GM23338 (cell line): ENCODE data around the gene TSC22D1. TPM values are rescaled to one million over a fixed set of nuclear protein-coding genes. Genes with fewer than 3 reads are reported as not detected.
A peak's percentile ranks its signal among the peaks of the same experiment; 100 is the strongest.

Experiments used
- ATAC-seq: fragments of 200-7000 bp; cut with Tn5 transposase; 3 replicates; pipeline ENCODE4 v1.9.1; 2020
- DNase-seq: peaks from one replicate; pipeline ENCODE4 v3.0.0-alpha.2; 2015; ENCODE audit warnings: low spot score
- H2AFZ ChIP-seq: fragments of 200-600 bp; sonication (generic); 2 replicates; pipeline ENCODE4 v1.8.0; 2016; ENCODE audit warnings: antibody characterized with exemption, mild to moderate bottlenecking, moderate library complexity
- H3F3A ChIP-seq: fragments of 200-600 bp; sonication (generic); replicated peaks from 2 replicates; pipeline ENCODE4 v1.8.0; 2017; ENCODE audit warnings: antibody characterized with exemption, mixed run types, low read depth
- H3K27ac ChIP-seq: fragments of 200-600 bp; sonication (generic); 2 replicates; pipeline ENCODE4 v1.6.1; 2016; ENCODE audit warnings: low read depth
- H3K27me3 ChIP-seq: fragments of 200-600 bp; sonication (generic); 2 replicates; pipeline ENCODE4 v1.8.0; 2016; ENCODE audit warnings: mild to moderate bottlenecking, mixed run types, moderate library complexity; ENCODE audit not compliant: insufficient read depth
- H3K36me3 ChIP-seq: fragments of 200-600 bp; sonication (generic); 2 replicates; pipeline ENCODE4 v1.8.0; 2016; ENCODE audit warnings: mild to moderate bottlenecking; ENCODE audit not compliant: insufficient read depth
- H3K4me1 ChIP-seq: fragments of 200-600 bp; sonication (generic); 2 replicates; pipeline ENCODE4 v1.8.0; 2016; ENCODE audit warnings: mild to moderate bottlenecking, moderate library complexity; ENCODE audit not compliant: insufficient read depth
- H3K4me2 ChIP-seq: fragments of 200-600 bp; sonication (generic); 2 replicates; pipeline ENCODE4 v1.7.1; 2017; ENCODE audit warnings: mixed run types
- H3K4me3 ChIP-seq: fragments of 200-600 bp; sonication (generic); 2 replicates; pipeline ENCODE4 v1.6.1; 2016; ENCODE audit warnings: mixed run types
- H3K79me2 ChIP-seq: fragments of 200-600 bp; sonication (generic); replicated peaks from 2 replicates; pipeline ENCODE4 v1.8.0; 2017; ENCODE audit warnings: mild to moderate bottlenecking; ENCODE audit not compliant: insufficient read depth
- H3K9me2 ChIP-seq: fragments of 200-600 bp; sonication (generic); 2 replicates; pipeline ENCODE4 v1.8.0; 2017; ENCODE audit not compliant: insufficient read depth
- H4K20me1 ChIP-seq: fragments of 200-600 bp; sonication (generic); replicated peaks from 2 replicates; pipeline ENCODE4 v1.8.0; 2017; ENCODE audit warnings: mild to moderate bottlenecking; ENCODE audit not compliant: insufficient read depth
- H3K27ac Mint-ChIP-seq: 2 replicates; pipeline ENCODE4 v1.8.0; 2020; ENCODE audit warnings: inconsistent platforms, mild to moderate bottlenecking, moderate library complexity, mixed read lengths
- H3K27me3 Mint-ChIP-seq: 3 replicates; pipeline ENCODE4 v1.8.0; 2022; ENCODE audit warnings: low read depth, mild to moderate bottlenecking, moderate library complexity, mixed read lengths, inconsistent platforms; ENCODE audit not compliant: insufficient read depth, poor library complexity
- H3K36me3 Mint-ChIP-seq: 3 replicates; pipeline ENCODE4 v1.8.0; 2021; ENCODE audit warnings: low read depth, mild to moderate bottlenecking, inconsistent platforms, moderate library complexity, mixed read lengths
- H3K4me1 Mint-ChIP-seq: 3 replicates; pipeline ENCODE4 v1.8.0; 2020; ENCODE audit warnings: mild to moderate bottlenecking, inconsistent platforms, mixed read lengths
- H3K4me3 Mint-ChIP-seq: 3 replicates; pipeline ENCODE4 v1.8.0; 2021; ENCODE audit warnings: moderate library complexity, mild to moderate bottlenecking, inconsistent platforms, mixed read lengths
- H3K9me3 Mint-ChIP-seq: 3 replicates; pipeline ENCODE4 v1.8.0; 2020; ENCODE audit warnings: moderate library complexity, mild to moderate bottlenecking, inconsistent platforms, mixed read lengths
- CREB1 ChIP-seq: fragments of 250-450 bp; sonication (Bioruptor Pico); IDR thresholded peaks from 2 replicates; pipeline ENCODE4 v1.5.0; 2020; ENCODE audit warnings: low read depth, mild to moderate bottlenecking, moderate library complexity
- CTCF ChIP-seq, 2 experiments: fragments of 200-600 bp in 1 of 2; sonication (generic) in 1 of 2; conservative IDR thresholded peaks; 2 replicates each; pipeline versions ENCODE4 v1.5.1 to v1.6.1; 2016 to 2017; ENCODE audit warnings: antibody characterized with exemption in 2 of 2, low read depth in 2 of 2, mild to moderate bottlenecking in 2 of 2, moderate library complexity in 1 of 2
- EZH2 ChIP-seq: fragments of 200-600 bp; sonication (generic); IDR thresholded peaks from one replicate; pipeline ENCODE4 v1.8.0; 2017; ENCODE audit warnings: antibody characterized with exemption, mild to moderate bottlenecking, low read depth; ENCODE audit not compliant: unreplicated experiment
- EZH2phosphoT487 ChIP-seq: fragments of 200-600 bp; sonication (generic); IDR thresholded peaks from one replicate; pipeline ENCODE4 v1.8.1; 2018; ENCODE audit warnings: antibody characterized with exemption; ENCODE audit not compliant: unreplicated experiment
- JUNB ChIP-seq: IDR thresholded peaks from one replicate; pipeline ENCODE4 v1.6.1; 2016; ENCODE audit warnings: antibody characterized with exemption; ENCODE audit not compliant: unreplicated experiment
- NANOG ChIP-seq: IDR thresholded peaks from 2 replicates; pipeline ENCODE4 v1.6.1; 2016; ENCODE audit warnings: antibody characterized with exemption, borderline replicate concordance
- POLR2AphosphoS5 ChIP-seq: IDR thresholded peaks from 2 replicates; pipeline ENCODE4 v1.6.1; 2016; ENCODE audit warnings: antibody characterized with exemption, low read depth
- STAT1 ChIP-seq: IDR thresholded peaks from one replicate; pipeline ENCODE4 v1.6.1; 2016; ENCODE audit warnings: antibody characterized with exemption; ENCODE audit not compliant: unreplicated experiment
- ZNF114 ChIP-seq: fragments of 250-450 bp; sonication (Bioruptor Pico); IDR thresholded peaks from 2 replicates; pipeline ENCODE4 v1.5.0; 2020; ENCODE audit warnings: mild to moderate bottlenecking, moderate library complexity
- ZNF331 ChIP-seq: fragments of 250-450 bp; sonication (Bioruptor Pico); IDR thresholded peaks from 2 replicates; pipeline ENCODE4 v1.5.0; 2020; ENCODE audit warnings: low read depth, mild to moderate bottlenecking, moderate library complexity
- polyA plus RNA-seq: library from polyadenylated mRNA; unstranded; fragments of >200 nt; fragmentation: Nextera tagmentation; extraction: Ambion mirVana; gene quantifications from 2 replicates; pipeline ENCODE4 v1.2.1, GENCODE V29; 2016
- total RNA-seq: library from RNA; depleted of rRNA; stranded (reverse); fragments of >200 nt; shearing (Covaris generic); gene quantifications from 2 replicates; pipeline ENCODE4 v1.2.3, GENCODE V29; 2014
- TF ChIP-seq, protein P1 (sequence below): fragments of 250-450 bp; sonication (Bioruptor Pico); IDR thresholded peaks from 2 replicates; pipeline ENCODE4 v1.5.0; 2020; ENCODE audit warnings: mild to moderate bottlenecking, moderate library complexity
- TF ChIP-seq, protein P2 (sequence below): IDR thresholded peaks from 2 replicates; pipeline ENCODE4 v1.6.1; 2016; ENCODE audit warnings: antibody characterized with exemption

Gene TSC22D1
- total and polyA plus RNA-seq, 2 experiments from 2014 or later, result 58.5 to 114 TPM

GRCh38 chr13:44497801-44498200 lies 78.3 kb downstream of the TSC22D1 start:
- H2AFZ ChIP-seq, result no peak overlapping the region
- ATAC-seq (peak; percentile 28; the same call in 1 of the 3 replicates), DNase-seq (no peak)
- peaks cover 63% of the 10 kb centered on the region for H3K79me2 ChIP-seq
- no peaks in the 10 kb centered on the region for H3K36me3 ChIP-seq
- H3K27me3 ChIP-seq, result no peaks in the 10 kb centered on the region
- no peak overlapping the region for H3K27ac ChIP-seq
- peaks cover 2% of the 10 kb centered on the region; the same call in 1 of the 3 replicates for H3K36me3 Mint-ChIP-seq
- no peak overlapping the region for H3K4me3 ChIP-seq
- H3K4me2 ChIP-seq, result no peak overlapping the region
- peaks cover 5% of the 10 kb centered on the region; the same call in 1 of the 2 replicates for H4K20me1 ChIP-seq
- no peak overlapping the region for H3K4me3 Mint-ChIP-seq
- H3F3A ChIP-seq, result 0 out of 2 replicates have a peak, but pooled peaks cover 3% of the 10 kb centered on the region
- no peaks in the 10 kb centered on the region; the same call in 2 of the 3 replicates for H3K9me3 Mint-ChIP-seq
- peak overlapping the region; percentile 7; the same call in 1 of the 2 replicates for H3K27ac Mint-ChIP-seq
- H3K27me3 Mint-ChIP-seq, result no peaks in the 10 kb centered on the region
- no peaks in the 10 kb centered on the region for H3K9me2 ChIP-seq
- no peak for TF ChIP-seq EZH2phosphoT487
- no peak for TF ChIP-seq JUNB
- TF ChIP-seq, protein P1, sequence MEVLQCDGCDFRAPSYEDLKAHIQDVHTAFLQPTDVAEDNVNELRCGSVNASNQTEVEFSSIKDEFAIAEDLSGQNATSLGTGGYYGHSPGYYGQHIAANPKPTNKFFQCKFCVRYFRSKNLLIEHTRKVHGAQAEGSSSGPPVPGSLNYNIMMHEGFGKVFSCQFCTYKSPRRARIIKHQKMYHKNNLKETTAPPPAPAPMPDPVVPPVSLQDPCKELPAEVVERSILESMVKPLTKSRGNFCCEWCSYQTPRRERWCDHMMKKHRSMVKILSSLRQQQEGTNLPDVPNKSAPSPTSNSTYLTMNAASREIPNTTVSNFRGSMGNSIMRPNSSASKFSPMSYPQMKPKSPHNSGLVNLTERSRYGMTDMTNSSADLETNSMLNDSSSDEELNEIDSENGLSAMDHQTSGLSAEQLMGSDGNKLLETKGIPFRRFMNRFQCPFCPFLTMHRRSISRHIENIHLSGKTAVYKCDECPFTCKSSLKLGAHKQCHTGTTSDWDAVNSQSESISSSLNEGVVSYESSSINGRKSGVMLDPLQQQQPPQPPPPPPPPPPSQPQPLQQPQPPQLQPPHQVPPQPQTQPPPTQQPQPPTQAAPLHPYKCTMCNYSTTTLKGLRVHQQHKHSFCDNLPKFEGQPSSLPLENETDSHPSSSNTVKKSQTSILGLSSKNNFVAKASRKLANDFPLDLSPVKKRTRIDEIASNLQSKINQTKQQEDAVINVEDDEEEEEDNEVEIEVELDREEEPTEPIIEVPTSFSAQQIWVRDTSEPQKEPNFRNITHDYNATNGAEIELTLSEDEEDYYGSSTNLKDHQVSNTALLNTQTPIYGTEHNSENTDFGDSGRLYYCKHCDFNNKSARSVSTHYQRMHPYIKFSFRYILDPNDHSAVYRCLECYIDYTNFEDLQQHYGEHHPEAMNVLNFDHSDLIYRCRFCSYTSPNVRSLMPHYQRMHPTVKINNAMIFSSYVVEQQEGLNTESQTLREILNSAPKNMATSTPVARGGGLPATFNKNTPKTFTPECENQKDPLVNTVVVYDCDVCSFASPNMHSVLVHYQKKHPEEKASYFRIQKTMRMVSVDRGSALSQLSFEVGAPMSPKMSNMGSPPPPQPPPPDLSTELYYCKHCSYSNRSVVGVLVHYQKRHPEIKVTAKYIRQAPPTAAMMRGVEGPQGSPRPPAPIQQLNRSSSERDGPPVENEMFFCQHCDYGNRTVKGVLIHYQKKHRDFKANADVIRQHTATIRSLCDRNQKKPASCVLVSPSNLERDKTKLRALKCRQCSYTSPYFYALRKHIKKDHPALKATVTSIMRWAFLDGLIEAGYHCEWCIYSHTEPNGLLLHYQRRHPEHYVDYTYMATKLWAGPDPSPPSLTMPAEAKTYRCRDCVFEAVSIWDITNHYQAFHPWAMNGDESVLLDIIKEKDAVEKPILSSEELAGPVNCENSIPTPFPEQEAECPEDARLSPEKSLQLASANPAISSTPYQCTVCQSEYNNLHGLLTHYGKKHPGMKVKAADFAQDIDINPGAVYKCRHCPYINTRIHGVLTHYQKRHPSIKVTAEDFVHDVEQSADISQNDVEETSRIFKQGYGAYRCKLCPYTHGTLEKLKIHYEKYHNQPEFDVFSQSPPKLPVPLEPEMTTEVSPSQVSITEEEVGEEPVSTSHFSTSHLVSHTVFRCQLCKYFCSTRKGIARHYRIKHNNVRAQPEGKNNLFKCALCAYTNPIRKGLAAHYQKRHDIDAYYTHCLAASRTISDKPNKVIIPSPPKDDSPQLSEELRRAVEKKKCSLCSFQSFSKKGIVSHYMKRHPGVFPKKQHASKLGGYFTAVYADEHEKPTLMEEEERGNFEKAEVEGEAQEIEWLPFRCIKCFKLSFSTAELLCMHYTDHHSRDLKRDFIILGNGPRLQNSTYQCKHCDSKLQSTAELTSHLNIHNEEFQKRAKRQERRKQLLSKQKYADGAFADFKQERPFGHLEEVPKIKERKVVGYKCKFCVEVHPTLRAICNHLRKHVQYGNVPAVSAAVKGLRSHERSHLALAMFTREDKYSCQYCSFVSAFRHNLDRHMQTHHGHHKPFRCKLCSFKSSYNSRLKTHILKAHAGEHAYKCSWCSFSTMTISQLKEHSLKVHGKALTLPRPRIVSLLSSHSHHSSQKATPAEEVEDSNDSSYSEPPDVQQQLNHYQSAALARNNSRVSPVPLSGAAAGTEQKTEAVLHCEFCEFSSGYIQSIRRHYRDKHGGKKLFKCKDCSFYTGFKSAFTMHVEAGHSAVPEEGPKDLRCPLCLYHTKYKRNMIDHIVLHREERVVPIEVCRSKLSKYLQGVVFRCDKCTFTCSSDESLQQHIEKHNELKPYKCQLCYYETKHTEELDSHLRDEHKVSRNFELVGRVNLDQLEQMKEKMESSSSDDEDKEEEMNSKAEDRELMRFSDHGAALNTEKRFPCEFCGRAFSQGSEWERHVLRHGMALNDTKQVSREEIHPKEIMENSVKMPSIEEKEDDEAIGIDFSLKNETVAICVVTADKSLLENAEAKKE (CRISPR knock-in tag), result no peak
- no peak for TF ChIP-seq ZNF114 (CRISPR knock-in tag)
- TF ChIP-seq POLR2AphosphoS5, result no peak
- TF ChIP-seq STAT1, result no peak
- TF ChIP-seq, protein P2, sequence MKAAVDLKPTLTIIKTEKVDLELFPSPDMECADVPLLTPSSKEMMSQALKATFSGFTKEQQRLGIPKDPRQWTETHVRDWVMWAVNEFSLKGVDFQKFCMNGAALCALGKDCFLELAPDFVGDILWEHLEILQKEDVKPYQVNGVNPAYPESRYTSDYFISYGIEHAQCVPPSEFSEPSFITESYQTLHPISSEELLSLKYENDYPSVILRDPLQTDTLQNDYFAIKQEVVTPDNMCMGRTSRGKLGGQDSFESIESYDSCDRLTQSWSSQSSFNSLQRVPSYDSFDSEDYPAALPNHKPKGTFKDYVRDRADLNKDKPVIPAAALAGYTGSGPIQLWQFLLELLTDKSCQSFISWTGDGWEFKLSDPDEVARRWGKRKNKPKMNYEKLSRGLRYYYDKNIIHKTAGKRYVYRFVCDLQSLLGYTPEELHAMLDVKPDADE, result no peak
- no peak for TF ChIP-seq NANOG
- TF ChIP-seq CTCF (conservative IDR thresholded peaks at IDR 0.05; ENCODE audit: low read depth in 2 of 2), result no peak
- TF ChIP-seq EZH2, result no peak
- TF ChIP-seq ZNF331 (CRISPR knock-in tag), result no peak
- TF ChIP-seq CREB1 (CRISPR knock-in tag), result no peak
- peaks cover 16% of the 10 kb centered on the region for H3K4me1 Mint-ChIP-seq
- peaks cover 17% of the 10 kb centered on the region for H3K4me1 ChIP-seq
